ENCODE data around the gene TMEM52. TPM values are rescaled to one million over a fixed set of nuclear protein-coding genes. Genes with fewer than 3 reads are reported as not detected.
"Not testable (repeated sequence)": the region's sequence is repeated elsewhere in the genome, so short reads cannot be mapped to it uniquely, and the experiment has no call there.

TMEM52 gene
- total RNA-seq, 4 donors from 2014 or later = 0.40 to 3.1 (median 1.8) TPM

DNA sequence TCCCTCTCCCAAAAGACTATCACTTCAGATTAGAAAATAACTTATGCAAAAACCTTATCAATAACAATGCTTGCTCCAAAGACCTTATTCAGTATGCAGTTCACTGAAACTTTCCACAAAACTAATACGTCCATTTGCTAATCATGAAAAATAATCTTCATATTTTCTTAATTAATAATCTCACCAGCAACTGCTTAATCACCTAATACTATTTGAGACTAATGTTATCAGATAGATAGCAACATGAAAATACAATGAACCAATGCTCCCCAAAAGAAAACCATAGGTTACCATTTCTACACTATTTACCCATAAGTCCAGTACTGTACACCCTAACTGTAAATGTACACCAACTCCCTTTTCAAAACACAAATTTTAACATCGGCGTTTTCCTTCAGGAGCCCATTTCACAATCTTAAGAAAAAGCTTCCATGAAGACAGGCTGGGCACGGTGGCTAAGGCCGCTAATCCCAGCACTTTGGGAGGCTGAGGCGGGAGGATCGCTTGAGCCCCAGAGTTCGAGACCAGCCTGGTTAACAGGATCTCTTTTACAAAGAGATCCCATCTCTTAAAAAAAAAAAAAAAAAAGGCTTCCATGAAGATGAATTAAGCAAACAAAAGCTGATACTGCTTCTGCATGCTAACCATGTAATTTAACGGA is 29.9 kb downstream of the TMEM52 start:
- Histone ChIP-seq H3K27ac (peak overlapping the region in 2 of 4 donors; percentile 94 to 97), H3K27me3 (no peaks in the 10 kb centered on the region)
- no peak for ATAC-seq

DNA sequence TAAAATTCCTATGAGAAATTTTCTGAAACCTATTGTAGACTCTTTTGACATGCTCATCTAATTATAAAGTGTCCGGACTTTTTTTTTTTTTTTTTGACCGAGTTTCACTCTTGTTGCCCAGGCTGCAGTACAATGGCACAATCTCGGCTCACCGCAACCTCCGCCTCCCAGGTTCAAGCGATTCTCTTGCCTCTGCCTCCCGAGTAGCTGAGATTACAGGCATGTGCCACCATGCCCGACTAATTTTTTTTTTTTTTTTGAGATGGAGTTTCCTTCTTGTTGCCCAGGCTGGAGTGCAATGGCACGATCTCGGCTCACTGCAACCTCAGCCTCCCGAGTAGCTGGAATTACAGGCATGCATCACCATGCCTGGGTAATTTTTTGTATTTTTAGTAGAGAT is 35.2 kb downstream of the TMEM52 start:
- WGBS, 2 donors (ENCODE audit: low coverage in 1 of 2) = 54 to 73% methylated on average over 3 to 11 of the region's 11 CpGs
- H3K36me3 ChIP-seq, ATAC-seq: not testable (repeated sequence)

More for the DNA sequence above, 29.9 kb downstream of the TMEM52 start:
- WGBS, 2 donors (ENCODE audit: low coverage in 1 of 2) = 5% methylated on average over 9 of the region's 9 CpGs
- Histone ChIP-seq H3K9me3 (no peaks in the 10 kb centered on the region), H3K4me3 (peak overlapping the region; percentile 65 to 98), H3K4me1 (peaks cover 0 to 79% (median 29%) of the 10 kb centered on the region in 3 donors), H3K36me3 (no peaks in the 10 kb centered on the region)
- no peak for TF ChIP-seq POLR2A (IDR thresholded peaks at IDR 0.05)
- no peak for TF ChIP-seq POLR2AphosphoS5 (IDR thresholded peaks at IDR 0.05)
- TF ChIP-seq, protein P1, sequence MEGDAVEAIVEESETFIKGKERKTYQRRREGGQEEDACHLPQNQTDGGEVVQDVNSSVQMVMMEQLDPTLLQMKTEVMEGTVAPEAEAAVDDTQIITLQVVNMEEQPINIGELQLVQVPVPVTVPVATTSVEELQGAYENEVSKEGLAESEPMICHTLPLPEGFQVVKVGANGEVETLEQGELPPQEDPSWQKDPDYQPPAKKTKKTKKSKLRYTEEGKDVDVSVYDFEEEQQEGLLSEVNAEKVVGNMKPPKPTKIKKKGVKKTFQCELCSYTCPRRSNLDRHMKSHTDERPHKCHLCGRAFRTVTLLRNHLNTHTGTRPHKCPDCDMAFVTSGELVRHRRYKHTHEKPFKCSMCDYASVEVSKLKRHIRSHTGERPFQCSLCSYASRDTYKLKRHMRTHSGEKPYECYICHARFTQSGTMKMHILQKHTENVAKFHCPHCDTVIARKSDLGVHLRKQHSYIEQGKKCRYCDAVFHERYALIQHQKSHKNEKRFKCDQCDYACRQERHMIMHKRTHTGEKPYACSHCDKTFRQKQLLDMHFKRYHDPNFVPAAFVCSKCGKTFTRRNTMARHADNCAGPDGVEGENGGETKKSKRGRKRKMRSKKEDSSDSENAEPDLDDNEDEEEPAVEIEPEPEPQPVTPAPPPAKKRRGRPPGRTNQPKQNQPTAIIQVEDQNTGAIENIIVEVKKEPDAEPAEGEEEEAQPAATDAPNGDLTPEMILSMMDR (IDR thresholded peaks at IDR 0.05) = no peak
- TF ChIP-seq EP300 (IDR thresholded peaks at IDR 0.05) = no peak

DNA sequence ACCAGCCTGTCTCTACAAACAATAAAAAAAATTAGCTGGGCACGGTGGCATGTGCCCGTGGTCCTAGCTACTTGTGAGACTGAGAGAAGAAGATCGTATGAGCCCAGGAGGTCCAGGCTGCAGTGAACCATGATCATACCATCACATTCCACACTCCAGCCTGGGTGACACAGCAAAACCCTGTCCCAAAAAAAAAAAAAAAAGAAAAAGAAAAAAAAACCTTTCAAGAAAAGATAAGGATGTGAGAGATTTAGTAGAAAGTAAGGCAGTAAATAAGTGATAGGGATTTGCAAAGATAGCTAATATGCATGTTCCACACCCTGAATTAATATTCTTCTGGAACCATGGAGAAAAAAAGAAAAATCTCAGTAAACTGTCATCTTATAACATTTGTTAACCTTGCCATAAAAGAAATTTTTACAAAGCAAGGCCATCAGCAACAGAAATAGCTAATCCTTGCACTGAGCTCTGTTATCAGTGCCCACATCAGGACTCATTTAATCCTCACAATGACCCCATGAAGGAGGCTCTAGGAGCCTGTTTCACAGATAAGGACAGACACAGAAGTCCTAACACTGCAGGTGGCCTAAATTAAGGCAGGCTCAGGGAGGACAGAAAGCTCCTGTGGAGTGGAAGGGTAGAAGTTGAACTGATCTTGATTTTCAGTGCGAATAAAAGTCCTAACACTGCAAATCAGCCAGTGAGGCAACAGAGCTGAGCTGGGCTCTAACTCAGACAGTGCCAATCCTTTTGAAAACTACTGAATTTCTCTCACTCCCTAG is 35.8 kb downstream of the TMEM52 start:
- ATAC-seq = no peak
- Histone ChIP-seq H3K36me3 (no peaks in the 10 kb centered on the region), H3K4me3 (no peak overlapping the region), H3K27me3 (no peaks in the 10 kb centered on the region), H3K4me1 (peaks cover 0 to 98% (median 37%) of the 10 kb centered on the region in 3 donors), H3K9me3 (no peaks in the 10 kb centered on the region), H3K27ac (peak overlapping the region in 1 of 4 donors; percentile 38)
- 33 to 56% methylated on average over 1 to 4 of the region's 4 CpGs for whole genome bisulfite sequencing, 2 donors (ENCODE audit: low coverage in 1 of 2)
- TF ChIP-seq POLR2A (IDR thresholded peaks at IDR 0.05) = no peak
- TF ChIP-seq POLR2AphosphoS5 (IDR thresholded peaks at IDR 0.05) = no peak

More for the DNA sequence above, 35.2 kb downstream of the TMEM52 start:
- H3K4me3 ChIP-seq, H3K27me3 ChIP-seq, H3K9me3 ChIP-seq: not testable (repeated sequence)
- Histone ChIP-seq H3K27ac (peak overlapping the region in 1 of 4 donors; percentile 31), H3K4me1 (peaks cover 0 to 98% (median 39%) of the 10 kb centered on the region in 3 donors)

DNA sequence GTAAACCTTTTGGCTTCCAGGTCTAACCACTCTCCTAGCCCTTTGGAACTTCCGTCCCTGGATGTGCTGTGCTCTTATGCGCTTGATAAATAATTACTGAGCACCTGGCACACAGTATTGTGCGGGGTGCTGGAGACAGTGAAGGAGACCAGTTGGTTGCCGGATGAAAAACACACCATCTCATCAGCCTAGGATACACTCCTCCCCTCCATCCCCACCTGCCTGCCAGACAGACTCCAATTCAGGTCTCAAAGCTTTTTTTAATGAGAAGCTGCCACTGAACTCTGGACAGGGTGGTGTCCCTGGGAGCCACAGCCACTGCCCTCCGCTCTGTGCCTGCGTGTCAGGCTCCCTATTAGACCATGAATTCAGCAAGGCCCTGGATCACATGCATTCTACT is 37.4 kb downstream of the TMEM52 start:
- 71 to 85% methylated on average over 4 to 6 of the region's 6 CpGs for WGBS, 2 donors (ENCODE audit: low coverage in 1 of 2)
- no peak overlapping the region for H3K4me3 ChIP-seq
- H3K36me3 ChIP-seq = no peaks in the 10 kb centered on the region
- no peak for ATAC-seq
- no peaks in the 10 kb centered on the region for H3K9me3 ChIP-seq
- no peaks in the 10 kb centered on the region for H3K27me3 ChIP-seq
- H3K27ac ChIP-seq = peak overlapping the region in 1 of 4 donors; percentile 27
- H3K4me1 ChIP-seq = peaks cover 0 to 98% (median 34%) of the 10 kb centered on the region in 3 donors
- TF ChIP-seq, protein P1 (IDR thresholded peaks at IDR 0.05) = no peak
- TF ChIP-seq EP300 (IDR thresholded peaks at IDR 0.05) = no peak
- TF ChIP-seq POLR2AphosphoS5 (IDR thresholded peaks at IDR 0.05) = no peak
- no peak for TF ChIP-seq POLR2A (IDR thresholded peaks at IDR 0.05)

DNA sequence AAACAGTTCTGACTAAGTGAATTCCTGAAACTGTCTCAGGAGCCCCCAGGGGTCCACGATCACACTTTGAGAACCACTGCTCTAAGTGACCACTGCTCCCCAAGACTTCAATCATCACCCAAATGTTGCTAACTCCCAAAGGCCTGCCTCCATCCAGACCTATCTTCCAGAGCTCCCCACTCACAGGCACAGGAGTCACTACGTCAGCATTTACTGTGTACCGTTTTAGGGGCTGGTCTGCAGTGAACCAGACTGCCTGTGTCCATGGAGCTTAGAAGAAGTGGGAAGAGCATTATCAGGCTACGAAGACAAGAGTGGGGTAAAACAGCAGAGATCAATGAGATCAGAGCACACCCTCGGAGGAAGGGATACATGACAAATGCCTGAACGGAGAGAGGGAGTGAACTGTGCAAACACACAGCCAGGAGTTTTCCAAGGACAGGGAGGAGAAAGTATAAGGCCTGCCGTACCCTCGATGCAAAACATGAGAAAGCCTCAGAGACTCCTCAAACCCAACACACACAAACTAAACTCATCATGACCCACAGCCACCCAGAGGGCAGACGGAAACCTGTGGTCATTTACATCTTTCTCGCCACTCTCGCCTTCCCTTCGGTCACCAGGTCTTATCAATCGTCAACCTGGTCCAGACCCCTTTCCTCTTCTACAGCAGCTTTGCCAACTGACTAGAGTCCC is 38.3 kb downstream of the TMEM52 start:
- 58 to 73% methylated on average over 8 to 10 of the region's 13 CpGs for WGBS, 2 donors (ENCODE audit: low coverage in 1 of 2)
- TF ChIP-seq, protein P1 (IDR thresholded peaks at IDR 0.05) = no peak
- no peak for TF ChIP-seq POLR2A (IDR thresholded peaks at IDR 0.05)
- TF ChIP-seq EP300 (IDR thresholded peaks at IDR 0.05) = no peak
- TF ChIP-seq POLR2AphosphoS5 (IDR thresholded peaks at IDR 0.05) = no peak
- H3K27me3 ChIP-seq = no peaks in the 10 kb centered on the region
- no peak overlapping the region for H3K27ac ChIP-seq
- peaks cover 0 to 9% of the 10 kb centered on the region in 2 donors for H3K36me3 ChIP-seq
- H3K4me3 ChIP-seq = no peak overlapping the region
- no peaks in the 10 kb centered on the region for H3K9me3 ChIP-seq
- no peak for ATAC-seq
- H3K4me1 ChIP-seq = peaks cover 0 to 98% (median 38%) of the 10 kb centered on the region in 3 donors

Data from gastroesophageal sphincter (tissue), 4 donors.